ENCODE results near the gene SLC6A7. TPM values are rescaled to one million over a fixed set of nuclear protein-coding genes. Genes with fewer than 3 reads are reported as not detected.

The SLC6A7 gene
- total RNA-seq, 2 experiments from 2014 or later = not detected

DNA sequence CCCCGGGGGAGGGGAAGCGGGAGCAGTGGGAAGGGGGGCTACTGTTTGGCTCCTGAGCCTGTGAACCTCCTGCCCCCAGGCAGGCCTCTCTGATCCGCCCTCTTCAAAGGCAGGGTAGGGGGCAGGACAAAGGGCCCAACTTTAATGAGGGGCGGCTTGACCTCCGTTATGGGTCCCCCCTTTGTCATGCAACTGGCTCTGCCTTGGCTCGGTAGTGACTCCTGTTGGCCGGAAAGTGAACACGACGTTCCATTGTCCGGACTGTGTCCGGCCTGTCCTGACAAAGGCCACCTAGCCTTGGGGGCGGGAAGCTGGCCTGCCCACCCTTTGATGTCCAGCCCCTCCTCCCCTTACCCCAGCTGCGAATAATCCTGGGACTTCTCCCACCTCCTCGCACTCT, 22.0 kb upstream of the SLC6A7 start:
- Mint-ChIP-seq H3K27ac (no peak overlapping the region), H3K4me1 (ENCODE audit: low read depth) (no peaks in the 10 kb centered on the region), H3K9me3 (no peaks in the 10 kb centered on the region), H3K4me3 (no peak overlapping the region), H3K27me3 (peaks cover 37% of the 10 kb centered on the region), H3K36me3 (ENCODE audit: low read depth) (no peaks in the 10 kb centered on the region)
- DNase-seq = no peak
- ChIA-PET POLR2A (interaction anchor here (0.9 kb wide), 1 partner anchor 50 kb away, joined by 3 read pairs; no protein-coding TSS in a partner anchor), CTCF (no interaction called here)
- TF ChIP-seq, protein P1, sequence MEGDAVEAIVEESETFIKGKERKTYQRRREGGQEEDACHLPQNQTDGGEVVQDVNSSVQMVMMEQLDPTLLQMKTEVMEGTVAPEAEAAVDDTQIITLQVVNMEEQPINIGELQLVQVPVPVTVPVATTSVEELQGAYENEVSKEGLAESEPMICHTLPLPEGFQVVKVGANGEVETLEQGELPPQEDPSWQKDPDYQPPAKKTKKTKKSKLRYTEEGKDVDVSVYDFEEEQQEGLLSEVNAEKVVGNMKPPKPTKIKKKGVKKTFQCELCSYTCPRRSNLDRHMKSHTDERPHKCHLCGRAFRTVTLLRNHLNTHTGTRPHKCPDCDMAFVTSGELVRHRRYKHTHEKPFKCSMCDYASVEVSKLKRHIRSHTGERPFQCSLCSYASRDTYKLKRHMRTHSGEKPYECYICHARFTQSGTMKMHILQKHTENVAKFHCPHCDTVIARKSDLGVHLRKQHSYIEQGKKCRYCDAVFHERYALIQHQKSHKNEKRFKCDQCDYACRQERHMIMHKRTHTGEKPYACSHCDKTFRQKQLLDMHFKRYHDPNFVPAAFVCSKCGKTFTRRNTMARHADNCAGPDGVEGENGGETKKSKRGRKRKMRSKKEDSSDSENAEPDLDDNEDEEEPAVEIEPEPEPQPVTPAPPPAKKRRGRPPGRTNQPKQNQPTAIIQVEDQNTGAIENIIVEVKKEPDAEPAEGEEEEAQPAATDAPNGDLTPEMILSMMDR (IDR thresholded peaks at IDR 0.05) = no peak
- no peak for ATAC-seq
- intact Hi-C loops (cut with micrococcal nuclease) = no loop called here

DNA sequence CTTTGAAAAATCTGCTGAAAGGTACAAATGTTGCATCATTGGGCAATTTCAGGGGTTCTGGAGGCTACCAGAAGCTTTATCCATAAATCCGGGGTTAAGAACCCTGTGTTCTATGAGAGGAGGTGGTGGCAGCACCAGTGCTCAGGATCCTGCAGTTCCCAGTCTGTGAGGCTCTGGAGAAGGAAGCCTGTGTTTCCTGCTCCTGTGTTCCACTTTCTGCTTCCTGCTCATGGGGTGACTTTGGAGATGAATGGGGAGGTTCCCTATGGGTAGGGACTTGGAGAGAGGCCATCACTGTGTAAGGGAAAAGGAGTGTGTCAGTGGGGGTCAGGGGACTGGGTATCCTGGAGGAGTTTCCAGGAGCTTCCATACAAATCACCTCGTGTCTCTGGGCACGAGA, 21.0 kb upstream of the SLC6A7 start:
- CTCF ChIA-PET = interaction anchor here (2.0 kb wide), 1 partner anchor 50 kb away, joined by 7 read pairs; no protein-coding TSS in a partner anchor
- no peak overlapping the region for H3K4me3 Mint-ChIP-seq
- POLR2A ChIA-PET = interaction anchor here (0.9 to 1.2 kb wide), 2 partner anchors 24 to 51 kb away, joined by 3 read pairs; no protein-coding TSS in a partner anchor
- TF ChIP-seq, protein P1 (IDR thresholded peaks at IDR 0.05) = no peak
- H3K27me3 Mint-ChIP-seq = peaks cover 39% of the 10 kb centered on the region
- intact Hi-C loops (cut with micrococcal nuclease) = no loop called here
- H3K9me3 Mint-ChIP-seq = no peaks in the 10 kb centered on the region
- H3K27ac Mint-ChIP-seq = no peak overlapping the region
- ATAC-seq (no peak), DNase-seq (no peak)
- H3K36me3 Mint-ChIP-seq (ENCODE audit: low read depth) = no peaks in the 10 kb centered on the region
- H3K4me1 Mint-ChIP-seq (ENCODE audit: low read depth) = no peaks in the 10 kb centered on the region

DNA sequence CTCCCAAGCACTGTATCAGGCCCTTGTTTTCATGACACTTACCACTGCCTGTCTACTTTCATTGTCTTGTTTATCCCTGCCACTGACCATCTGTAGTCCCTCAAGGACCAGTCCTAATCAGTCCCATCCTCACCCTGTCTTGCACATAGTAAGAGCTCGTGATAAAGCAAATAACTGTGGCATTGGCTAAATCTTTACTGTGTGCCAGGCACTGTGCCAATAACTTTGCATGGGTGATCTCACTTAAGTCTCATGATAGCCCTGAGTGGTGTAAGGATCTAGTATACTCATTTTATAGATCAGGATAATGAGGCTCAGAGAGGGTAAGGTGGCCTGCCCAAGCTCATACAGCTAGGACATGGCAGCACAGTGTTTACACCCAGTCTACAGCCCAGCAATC, 17.7 kb upstream of the SLC6A7 start:
- CTCF ChIA-PET = no interaction called here
- ATAC-seq (no peak), DNase-seq (no peak)
- TF ChIP-seq, protein P1 (IDR thresholded peaks at IDR 0.05) = no peak
- H3K27ac Mint-ChIP-seq = no peak overlapping the region
- peaks cover 34% of the 10 kb centered on the region for H3K27me3 Mint-ChIP-seq
- no peaks in the 10 kb centered on the region for H3K4me1 Mint-ChIP-seq (ENCODE audit: low read depth)
- no peaks in the 10 kb centered on the region for H3K36me3 Mint-ChIP-seq (ENCODE audit: low read depth)
- POLR2A ChIA-PET = no interaction called here
- no peak overlapping the region for H3K4me3 Mint-ChIP-seq
- no peaks in the 10 kb centered on the region for H3K9me3 Mint-ChIP-seq
- intact Hi-C loops (cut with micrococcal nuclease) = no loop called here

DNA sequence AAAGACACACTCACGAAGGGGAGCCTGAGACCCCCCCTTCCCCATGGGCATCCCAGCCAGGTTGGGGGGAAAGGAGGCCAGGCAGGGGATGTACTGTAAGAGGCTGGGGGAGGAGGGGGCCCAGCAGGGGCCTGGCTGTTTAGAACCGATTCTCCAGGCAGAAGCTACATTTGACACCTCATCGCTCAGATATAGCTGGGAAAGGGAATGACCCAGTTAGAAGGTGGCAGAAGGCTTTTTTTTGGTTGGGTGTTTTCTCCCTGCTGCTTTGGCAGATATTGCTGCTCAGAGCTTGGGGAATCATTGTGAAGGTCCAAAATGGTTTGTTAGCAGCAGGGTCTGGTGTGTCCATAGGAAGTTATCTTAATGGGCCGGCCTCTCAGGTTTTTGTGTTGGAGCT, 17.3 kb upstream of the SLC6A7 start:
- no peak overlapping the region for H3K27ac Mint-ChIP-seq
- no peaks in the 10 kb centered on the region for H3K36me3 Mint-ChIP-seq (ENCODE audit: low read depth)
- H3K9me3 Mint-ChIP-seq = no peaks in the 10 kb centered on the region
- CTCF ChIA-PET = no interaction called here
- peaks cover 31% of the 10 kb centered on the region for H3K27me3 Mint-ChIP-seq
- intact Hi-C loops (cut with micrococcal nuclease) = no loop called here
- TF ChIP-seq, protein P1 (IDR thresholded peaks at IDR 0.05) = no peak
- no peaks in the 10 kb centered on the region for H3K4me1 Mint-ChIP-seq (ENCODE audit: low read depth)
- POLR2A ChIA-PET = no interaction called here
- no peak overlapping the region for H3K4me3 Mint-ChIP-seq
- ATAC-seq = no peak
- DNase-seq = no peak

DNA sequence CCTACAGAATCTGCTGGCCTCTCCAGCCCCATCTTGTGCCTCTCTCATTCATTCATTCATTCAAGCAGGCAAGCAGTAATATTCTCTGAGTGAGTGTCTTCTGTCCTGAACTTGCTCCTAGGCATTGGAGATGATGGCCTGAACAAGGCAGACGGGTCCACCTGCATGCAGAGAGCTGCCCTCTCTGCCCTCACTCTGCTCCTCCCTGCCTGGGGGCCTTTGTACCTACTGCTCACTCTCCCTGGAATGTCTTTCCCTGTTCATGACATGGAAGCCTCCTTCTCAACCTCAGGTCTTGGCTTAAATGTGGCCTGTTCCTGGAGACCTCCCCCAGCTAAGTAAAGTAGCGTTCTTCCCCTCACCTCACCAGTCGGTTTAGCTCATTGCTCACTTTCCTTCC, 16.7 kb upstream of the SLC6A7 start:
- intact Hi-C loops (cut with micrococcal nuclease) = no loop called here
- TF ChIP-seq, protein P1 (IDR thresholded peaks at IDR 0.05) = no peak
- CTCF ChIA-PET = no interaction called here
- no peak for DNase-seq
- POLR2A ChIA-PET = no interaction called here
- H3K36me3 Mint-ChIP-seq (ENCODE audit: low read depth) = no peaks in the 10 kb centered on the region
- ATAC-seq = no peak
- no peak overlapping the region for H3K27ac Mint-ChIP-seq
- H3K4me1 Mint-ChIP-seq (ENCODE audit: low read depth) = no peaks in the 10 kb centered on the region
- H3K9me3 Mint-ChIP-seq = no peaks in the 10 kb centered on the region
- peaks cover 26% of the 10 kb centered on the region for H3K27me3 Mint-ChIP-seq
- no peak overlapping the region for H3K4me3 Mint-ChIP-seq

Data from activated CD8-positive, alpha-beta T cell treated with anti-CD3 and anti-CD28 coated beads for 36 hours (primary cell).